GM12801 (cell line): ENCODE measurements around the gene C17orf107.

ENCODE experiments used
- CTCF ChIP-seq: IDR thresholded peaks from one replicate; pipeline ENCODE4 v1.5.1; 2011; ENCODE audit warnings: control low read depth; ENCODE audit not compliant: insufficient read length; ENCODE audit errors: extremely low read depth

C17orf107 gene

GRCh38 chr17:4898927-4899326 is 409 bp upstream of the C17orf107 start:
- no peak for TF ChIP-seq CTCF

DNA sequence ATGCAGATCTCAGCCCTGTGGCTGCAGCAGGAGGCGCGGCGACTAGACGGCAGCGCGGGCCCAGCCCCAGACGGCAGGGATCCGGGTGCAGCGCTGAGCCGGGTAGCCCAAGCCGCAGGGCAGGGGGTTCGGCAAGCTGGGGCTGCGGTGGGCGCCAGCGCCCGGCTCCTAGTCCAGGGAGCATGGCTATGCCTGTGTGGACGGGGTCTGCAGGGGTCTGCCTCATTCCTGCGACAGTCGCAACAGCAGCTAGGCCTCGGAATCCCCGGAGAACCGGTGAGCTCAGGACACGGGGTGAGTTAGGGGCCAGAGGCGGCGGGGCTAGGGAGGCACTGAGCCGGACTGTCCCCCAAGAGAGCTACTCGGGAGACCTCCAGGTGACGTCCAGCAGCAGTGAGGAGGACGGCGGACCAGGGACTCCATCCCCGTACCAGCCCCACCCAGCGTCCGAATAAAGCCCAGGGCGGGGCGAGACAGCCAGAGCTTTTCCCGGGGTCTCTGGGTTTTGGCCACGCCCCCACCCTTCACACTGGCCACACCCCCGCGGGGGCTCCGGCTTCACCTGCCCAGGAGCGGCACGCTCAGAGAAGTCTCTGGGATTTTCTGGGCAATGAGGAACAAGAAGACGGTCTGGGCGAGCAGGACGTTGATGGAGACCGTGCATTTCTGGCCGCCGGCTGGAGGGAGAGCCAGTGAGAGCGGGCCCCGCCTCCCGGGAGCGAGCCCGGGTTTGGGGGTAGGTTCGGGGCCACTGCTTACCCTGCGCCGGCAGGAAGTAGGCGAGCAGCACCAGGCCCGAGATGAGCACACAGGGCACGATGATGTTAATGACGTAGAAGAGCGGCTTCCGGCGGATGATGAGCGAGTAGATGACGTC is 1.1 kb downstream of the C17orf107 start:
- TF ChIP-seq CTCF: no peak

GRCh38 chr17:4901108-4901647 is 1.8 kb downstream of the C17orf107 start:
- TF ChIP-seq CTCF: no peak

DNA sequence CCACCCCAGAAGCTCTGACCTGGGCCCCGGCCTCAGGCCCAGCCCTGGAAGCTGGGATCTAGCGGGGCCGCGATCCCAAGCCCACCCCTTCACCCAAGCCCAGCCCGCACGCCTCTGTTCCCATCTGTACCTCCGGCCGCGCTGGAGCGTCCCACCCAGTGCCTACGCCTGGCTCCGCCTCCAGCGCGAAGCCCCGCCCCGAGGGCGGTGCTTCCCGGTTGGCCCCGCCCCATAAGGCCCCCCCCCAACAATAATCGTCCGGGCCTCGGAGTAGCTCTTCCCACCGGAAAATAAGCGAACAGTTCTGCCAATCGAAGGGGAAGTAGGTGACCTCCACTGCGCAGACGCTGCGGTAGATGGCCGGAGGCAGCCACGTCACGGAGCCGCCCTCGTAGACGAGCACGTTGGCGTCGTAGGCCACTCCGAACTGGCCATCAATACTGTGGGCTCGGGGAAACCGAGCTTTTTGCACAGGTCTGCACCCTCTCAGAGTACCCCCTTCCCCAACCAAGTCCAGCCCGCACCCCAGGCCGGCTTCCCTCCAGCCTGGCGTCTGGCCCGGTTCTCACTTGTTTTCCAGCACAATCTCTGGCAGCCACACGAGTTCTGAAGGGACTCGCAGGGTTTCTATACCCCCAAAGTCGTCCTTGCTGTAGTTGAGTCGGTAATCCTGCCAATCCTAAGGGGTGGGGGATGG is 2.5 kb downstream of the C17orf107 start:
- TF ChIP-seq CTCF: no peak

DNA sequence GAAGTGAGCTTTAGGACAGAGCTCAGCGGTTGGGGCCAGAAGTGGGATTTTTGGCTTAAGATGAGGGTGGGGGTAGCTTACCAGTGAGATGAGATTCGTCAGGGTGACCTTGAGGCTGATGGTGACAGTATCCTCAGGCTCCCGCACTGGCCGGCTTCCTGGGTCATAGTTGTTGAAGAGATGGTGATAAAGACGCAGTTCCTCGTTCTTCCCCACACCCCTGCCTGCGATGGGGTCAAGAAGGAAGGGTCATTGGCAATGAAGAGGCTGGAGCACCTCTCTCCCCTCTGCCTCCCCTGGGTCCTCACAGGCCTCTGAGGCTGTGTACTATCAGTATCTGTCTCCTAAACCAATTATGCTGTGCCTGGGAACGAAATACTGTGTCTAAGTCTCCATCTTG is 3.2 kb downstream of the C17orf107 start:
- TF ChIP-seq CTCF: no peak

GRCh38 chr17:4903051-4903818 is 3.9 kb downstream of the C17orf107 start, which contains the start of gene CHRNE:
Gene CHRNE (minus strand): TSS chr17:4903098. CDS start chr17:4903063, 35 bp downstream.
- no peak for TF ChIP-seq CTCF

- no peak for TF ChIP-seq CTCF
These were observed 9.0 kb downstream of the C17orf107 start for GRCh38 chr17:4908301-4908700.
